OCI-LY3 (cell line): ENCODE results near the gene INSC.

ENCODE experiments used
- CTCF ChIP-seq: fragments of 200-600, 300-600 bp; sonication (generic); IDR thresholded peaks from 2 replicates; pipeline ENCODE4 v1.5.1; 2014; ENCODE audit warnings: antibody characterized with exemption, low read length, low read depth
- EZH2phosphoT487 ChIP-seq: fragments of 200-600 bp; shearing (Covaris generic); IDR thresholded peaks from 2 replicates; pipeline ENCODE4 v1.6.1; 2018; ENCODE audit warnings: antibody characterized with exemption, mixed run types, low read depth

- no peak for TF ChIP-seq CTCF
- no peak for TF ChIP-seq EZH2phosphoT487
Observed at GRCh38 chr11:15148169-15148568, 33.4 kb downstream of the INSC start.
